SKM-1 treated with dmso at 0.1 percent for 144 hours (cell line): ENCODE measurements around the gene ERBB2.
"Not testable (repeated sequence)": the region's sequence is repeated elsewhere in the genome, so short reads cannot be mapped to it uniquely, and the experiment has no call there.

Source experiments
- DNase-seq: peaks from one replicate; lab custom pipeline; 2025; ENCODE audit not compliant: unreplicated experiment; lab: John Stamatoyannopoulos, UW

The ERBB2 gene

GRCh38 chr17:39702901-39703893 lies 3.3 kb downstream of the ERBB2 start:
- no peak for DNase-seq

DNA sequence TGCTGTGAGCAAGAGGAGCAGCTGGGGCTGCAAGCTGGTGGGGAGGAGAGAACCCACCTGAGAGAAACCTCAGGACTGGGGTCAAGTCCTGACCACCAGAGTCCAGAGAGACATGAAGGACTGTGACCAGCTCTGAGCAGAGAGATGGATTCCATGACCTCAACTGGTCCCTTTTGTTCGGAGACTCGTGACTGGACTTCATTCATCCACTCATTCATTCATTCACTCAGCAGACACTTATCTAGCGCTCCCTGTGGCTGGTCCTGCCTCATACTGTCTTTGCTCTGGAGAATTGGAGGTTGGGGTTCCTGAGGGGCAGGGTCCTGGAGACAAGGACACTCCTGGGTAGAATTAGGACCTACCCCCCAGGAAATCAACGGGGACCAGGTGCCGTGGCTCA lies 4.0 kb downstream of the ERBB2 start:
- no peak for DNase-seq

GRCh38 chr17:39704821-39705551 lies 5.1 kb downstream of the ERBB2 start:
- no peak for DNase-seq

DNA sequence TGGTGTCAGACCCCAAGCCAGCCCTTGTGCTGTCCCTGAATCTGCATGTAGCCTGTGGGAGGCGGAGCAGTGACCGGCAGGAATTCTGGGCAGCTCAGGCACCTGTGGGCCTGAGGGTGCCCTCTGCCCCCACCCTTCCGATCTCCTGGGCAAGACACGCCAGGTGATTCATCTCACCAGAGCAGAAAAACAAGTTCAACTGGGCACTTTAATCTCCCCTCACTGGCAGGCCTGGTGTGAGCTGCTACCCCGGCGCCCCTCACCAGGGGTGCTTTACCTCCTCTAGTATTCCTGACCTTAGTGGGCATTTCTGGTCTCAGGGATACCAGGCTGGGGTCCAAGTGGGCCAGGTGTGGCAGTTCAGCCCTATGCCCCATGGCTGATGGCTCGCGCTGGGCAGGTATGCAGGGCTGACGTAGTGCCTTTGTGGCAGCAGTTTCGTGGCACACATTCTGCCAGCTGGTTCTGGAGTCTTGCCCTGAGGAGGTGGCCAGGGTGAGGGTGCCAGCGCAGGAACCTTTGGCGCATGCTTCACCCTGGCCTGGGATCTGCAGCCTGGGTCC lies 6.0 kb downstream of the ERBB2 start:
- DNase-seq, result no peak

GRCh38 chr17:39706383-39706782 lies 6.5 kb downstream of the ERBB2 start:
- no peak for DNase-seq

- DNase-seq, result no peak
These were observed 7.1 kb downstream of the ERBB2 start for GRCh38 chr17:39706921-39707337.

GRCh38 chr17:39709319-39709997 lies 9.6 kb downstream of the ERBB2 start:
- no peak for DNase-seq

GRCh38 chr17:39709998-39710964 lies 10.4 kb downstream of the ERBB2 start:
- DNase-seq, result no peak

- DNase-seq, result not testable (repeated sequence)
These were observed 11.2 kb downstream of the ERBB2 start for GRCh38 chr17:39711071-39711470.

DNA sequence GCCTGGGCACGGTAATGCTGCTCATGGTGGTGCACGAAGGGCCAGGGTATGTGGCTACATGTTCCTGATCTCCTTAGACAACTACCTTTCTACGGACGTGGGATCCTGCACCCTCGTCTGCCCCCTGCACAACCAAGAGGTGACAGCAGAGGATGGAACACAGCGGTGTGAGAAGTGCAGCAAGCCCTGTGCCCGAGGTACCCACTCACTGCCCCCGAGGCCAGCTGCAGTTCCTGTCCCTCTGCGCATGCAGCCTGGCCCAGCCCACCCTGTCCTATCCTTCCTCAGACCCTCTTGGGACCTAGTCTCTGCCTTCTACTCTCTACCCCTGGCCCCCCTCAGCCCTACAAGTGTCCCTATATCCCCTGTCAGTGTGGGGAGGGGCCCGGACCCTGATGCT lies 12.0 kb downstream of the ERBB2 start:
- DNase-seq, result no peak

GRCh38 chr17:39714234-39714633 lies 14.4 kb downstream of the ERBB2 start:
- no peak for DNase-seq

- DNase-seq, result no peak
These were observed 15.7 kb downstream of the ERBB2 start for GRCh38 chr17:39715375-39716072.

GRCh38 chr17:39716073-39716818 lies 16.4 kb downstream of the ERBB2 start:
- DNase-seq, result no peak

GRCh38 chr17:39716879-39717536 lies 17.1 kb downstream of the ERBB2 start:
- no peak for DNase-seq

DNA sequence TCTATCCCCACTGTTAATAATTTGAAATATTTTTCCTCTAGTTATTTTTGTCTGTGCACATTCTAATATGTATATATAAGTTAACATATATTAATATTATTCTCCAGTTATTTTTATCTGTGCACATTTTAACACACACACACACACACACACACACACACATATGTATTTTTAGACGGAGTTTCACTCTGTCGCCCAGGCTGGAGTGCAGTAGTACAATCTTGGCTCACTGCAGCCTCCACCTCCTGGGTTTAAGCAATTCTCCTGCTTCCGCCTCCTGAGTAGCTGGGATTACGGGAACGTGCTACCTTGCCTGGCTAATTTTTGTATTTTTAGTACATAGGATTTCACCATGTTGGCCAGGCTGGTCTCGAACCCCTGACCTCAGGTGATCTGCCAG lies 17.8 kb downstream of the ERBB2 start:
- DNase-seq, result no peak

GRCh38 chr17:39719563-39720355 lies 19.9 kb downstream of the ERBB2 start:
- DNase-seq, result no peak

DNA sequence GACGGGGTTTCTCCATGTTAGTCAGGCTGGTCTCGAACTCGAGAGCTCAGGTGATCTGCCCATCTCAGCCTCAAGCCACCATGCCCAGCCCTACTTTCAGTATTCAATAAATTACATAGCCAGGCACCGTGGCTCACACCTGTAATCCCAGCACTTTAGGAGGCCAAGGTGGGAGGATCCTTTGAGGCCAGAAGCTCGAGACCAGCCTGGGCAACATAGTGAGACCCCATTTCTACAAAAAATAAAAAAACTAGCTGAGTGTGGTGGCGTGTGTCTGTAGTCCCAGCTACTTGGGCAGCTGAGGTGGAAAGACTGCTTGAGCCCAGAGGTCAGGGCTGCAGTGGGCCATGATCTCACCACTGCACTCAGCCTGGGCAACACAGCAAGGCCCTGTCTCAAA lies 22.2 kb downstream of the ERBB2 start:
- no peak for DNase-seq
